Measurements from ENCODE around the gene LAMA2.
"Not testable (repeated sequence)": the region's sequence is repeated elsewhere in the genome, so short reads cannot be mapped to it uniquely, and the experiment has no call there.

The LAMA2 gene

DNA sequence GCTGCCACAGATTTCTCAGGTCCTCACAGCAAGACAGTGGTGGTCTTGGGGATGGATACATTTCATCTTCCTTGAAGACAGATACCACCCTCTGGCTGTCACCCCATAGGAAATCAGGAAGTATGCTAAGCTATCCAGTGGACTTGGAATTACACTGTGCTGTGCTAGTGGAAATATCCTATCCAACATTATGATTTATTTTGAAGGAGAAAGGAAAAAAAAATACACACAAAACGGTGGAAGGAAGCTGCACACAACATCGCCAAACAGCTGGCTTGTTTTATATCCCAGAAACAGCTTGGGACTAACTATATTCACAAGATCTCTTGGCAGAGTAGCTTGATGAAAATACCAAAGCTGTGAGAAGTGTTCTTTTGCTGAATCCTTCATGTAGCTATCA lies 257.6 kb downstream of the LAMA2 start:
- Histone ChIP-seq H3K27me3 (ENCODE audit: control insufficient read depth in 1 of 2, insufficient read depth in 2 of 2, low read length in 2 of 2) (no peaks in the 10 kb centered on the region), H3K36me3 (ENCODE audit: control insufficient read depth in 2 of 2, insufficient read depth in 2 of 2, low read length in 2 of 2) (no peaks in the 10 kb centered on the region), H3K4me3 (ENCODE audit: low read length in 2 of 2) (no peak overlapping the region), H3K9me3 (ENCODE audit: control insufficient read depth in 2 of 2, low read length in 2 of 2) (no peaks in the 10 kb centered on the region), H3K4me1 (ENCODE audit: control insufficient read depth, insufficient read depth, low read length) (no peaks in the 10 kb centered on the region), H3K9ac (ENCODE audit: low read length in 2 of 2) (no peak overlapping the region), H3K27ac (ENCODE audit: low read length) (no peak overlapping the region)

DNA sequence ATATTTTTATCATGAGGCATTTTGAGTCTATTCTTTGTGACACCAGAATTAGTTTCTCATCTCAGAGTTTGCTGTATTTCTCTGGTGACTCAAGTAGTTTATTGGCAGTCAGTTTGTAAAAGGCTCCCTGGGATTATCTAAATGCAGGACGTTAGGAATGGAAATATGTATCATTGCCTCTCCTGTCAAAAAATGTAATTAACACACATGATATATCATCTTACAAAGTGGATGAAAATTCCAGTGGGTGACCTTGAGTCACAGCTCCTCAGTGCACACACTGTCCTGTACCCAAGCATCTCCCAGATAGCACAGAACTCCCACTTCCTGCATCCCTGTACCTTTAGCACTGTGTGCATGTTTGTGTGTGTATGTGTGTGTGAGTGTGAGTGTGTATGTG lies 258.6 kb downstream of the LAMA2 start:
- H3K27me3 ChIP-seq (ENCODE audit: control insufficient read depth in 1 of 2, insufficient read depth in 2 of 2, low read length in 2 of 2), result no peaks in the 10 kb centered on the region
- H3K27ac ChIP-seq (ENCODE audit: low read length), result no peak overlapping the region
- no peak overlapping the region for H3K4me3 ChIP-seq (ENCODE audit: low read length in 2 of 2)
- no peaks in the 10 kb centered on the region for H3K4me1 ChIP-seq (ENCODE audit: control insufficient read depth, insufficient read depth, low read length)
- no peak overlapping the region for H3K9ac ChIP-seq (ENCODE audit: low read length in 2 of 2)
- H3K9me3 ChIP-seq (ENCODE audit: control insufficient read depth in 2 of 2, low read length in 2 of 2), result no peaks in the 10 kb centered on the region
- H3K36me3 ChIP-seq (ENCODE audit: control insufficient read depth in 2 of 2, insufficient read depth in 2 of 2, low read length in 2 of 2), result no peaks in the 10 kb centered on the region

DNA sequence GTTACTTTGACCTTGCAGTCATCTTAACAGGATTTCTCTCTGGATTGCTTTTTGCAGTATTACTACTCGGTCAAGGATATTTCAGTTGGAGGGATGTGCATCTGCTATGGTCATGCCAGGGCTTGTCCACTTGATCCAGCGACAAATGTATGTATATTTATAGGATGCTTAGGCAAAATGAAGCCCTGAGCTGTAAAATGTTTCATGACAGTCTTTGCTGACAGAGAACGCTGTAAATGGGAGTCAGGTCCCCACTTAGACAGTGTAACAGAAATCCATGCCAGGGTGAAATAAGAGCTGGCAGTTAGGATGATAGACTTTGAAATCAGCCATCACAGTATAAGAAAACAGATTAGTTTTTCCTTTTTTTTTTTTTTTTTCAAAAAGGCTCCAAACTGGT lies 264.0 kb downstream of the LAMA2 start:
- Histone ChIP-seq H3K9me3 (ENCODE audit: control insufficient read depth in 2 of 2, low read length in 2 of 2) (no peaks in the 10 kb centered on the region), H3K4me1 (ENCODE audit: control insufficient read depth, insufficient read depth, low read length) (no peaks in the 10 kb centered on the region), H3K36me3 (ENCODE audit: control insufficient read depth in 2 of 2, insufficient read depth in 2 of 2, low read length in 2 of 2) (peaks cover 2 to 3% of the 10 kb centered on the region in 2 donors), H3K27ac (ENCODE audit: low read length) (no peak overlapping the region), H3K27me3 (ENCODE audit: control insufficient read depth in 1 of 2, insufficient read depth in 2 of 2, low read length in 2 of 2) (no peaks in the 10 kb centered on the region), H3K9ac (ENCODE audit: low read length in 2 of 2) (no peak overlapping the region), H3K4me3 (ENCODE audit: low read length in 2 of 2) (no peak overlapping the region)

DNA sequence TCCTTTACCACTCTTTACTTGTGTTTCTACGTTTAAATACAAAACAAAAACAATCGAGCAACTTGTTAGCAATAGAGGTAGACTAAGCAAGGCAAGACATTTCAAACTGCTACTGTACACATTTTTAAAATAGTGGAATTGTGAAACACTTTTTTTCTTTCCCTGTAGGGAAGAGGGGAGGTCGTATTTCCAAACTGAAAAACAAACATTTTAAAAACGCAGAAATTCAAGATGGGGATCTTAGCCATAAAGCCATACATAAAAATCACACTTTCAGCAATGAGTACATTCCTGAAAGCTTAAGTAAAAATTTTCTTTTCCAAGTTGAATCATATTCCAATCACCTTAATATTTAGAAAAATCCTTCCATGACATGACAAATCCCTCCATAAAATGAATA lies 267.6 kb downstream of the LAMA2 start:
- no peak overlapping the region for H3K27ac ChIP-seq (ENCODE audit: low read length)

DNA sequence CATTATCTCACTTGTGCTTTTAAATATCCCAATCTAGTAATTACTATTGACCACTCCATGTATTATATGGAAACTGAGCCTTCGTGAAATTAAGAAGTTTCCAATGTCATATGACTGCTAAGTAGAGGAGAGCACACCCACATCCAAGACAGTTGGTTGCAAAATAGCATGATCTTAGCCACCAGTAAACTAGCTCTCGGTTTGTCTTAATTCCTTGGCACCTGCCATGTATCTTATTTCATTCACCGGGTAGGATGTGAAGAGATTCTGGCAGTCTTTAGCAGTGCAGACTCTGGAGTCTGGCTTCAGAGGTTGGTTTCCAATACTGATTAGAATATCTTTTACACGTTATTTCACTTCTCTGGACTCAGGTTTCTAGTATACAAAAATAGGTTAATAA lies 270.3 kb downstream of the LAMA2 start:
- no peak overlapping the region for H3K9ac ChIP-seq (ENCODE audit: low read length in 2 of 2)
- no peaks in the 10 kb centered on the region for H3K9me3 ChIP-seq (ENCODE audit: control insufficient read depth in 2 of 2, low read length in 2 of 2)
- no peak overlapping the region for H3K27ac ChIP-seq (ENCODE audit: low read length)
- H3K4me3 ChIP-seq (ENCODE audit: low read length in 2 of 2), result no peak overlapping the region
- peaks cover 2% of the 10 kb centered on the region in 2 donors for H3K36me3 ChIP-seq (ENCODE audit: control insufficient read depth in 2 of 2, insufficient read depth in 2 of 2, low read length in 2 of 2)
- H3K4me1 ChIP-seq (ENCODE audit: control insufficient read depth, insufficient read depth, low read length), result no peaks in the 10 kb centered on the region
- H3K27me3 ChIP-seq (ENCODE audit: control insufficient read depth in 1 of 2, insufficient read depth in 2 of 2, low read length in 2 of 2), result no peaks in the 10 kb centered on the region

More for the DNA sequence above, 267.6 kb downstream of the LAMA2 start:
- no peak overlapping the region for H3K9ac ChIP-seq (ENCODE audit: low read length in 2 of 2)
- peaks cover 2 to 3% of the 10 kb centered on the region in 2 donors for H3K36me3 ChIP-seq (ENCODE audit: control insufficient read depth in 2 of 2, insufficient read depth in 2 of 2, low read length in 2 of 2)
- H3K27me3 ChIP-seq (ENCODE audit: control insufficient read depth in 1 of 2, insufficient read depth in 2 of 2, low read length in 2 of 2), result no peaks in the 10 kb centered on the region
- no peaks in the 10 kb centered on the region for H3K4me1 ChIP-seq (ENCODE audit: control insufficient read depth, insufficient read depth, low read length)
- no peaks in the 10 kb centered on the region for H3K9me3 ChIP-seq (ENCODE audit: control insufficient read depth in 2 of 2, low read length in 2 of 2)
- H3K4me3 ChIP-seq (ENCODE audit: low read length in 2 of 2), result no peak overlapping the region

DNA sequence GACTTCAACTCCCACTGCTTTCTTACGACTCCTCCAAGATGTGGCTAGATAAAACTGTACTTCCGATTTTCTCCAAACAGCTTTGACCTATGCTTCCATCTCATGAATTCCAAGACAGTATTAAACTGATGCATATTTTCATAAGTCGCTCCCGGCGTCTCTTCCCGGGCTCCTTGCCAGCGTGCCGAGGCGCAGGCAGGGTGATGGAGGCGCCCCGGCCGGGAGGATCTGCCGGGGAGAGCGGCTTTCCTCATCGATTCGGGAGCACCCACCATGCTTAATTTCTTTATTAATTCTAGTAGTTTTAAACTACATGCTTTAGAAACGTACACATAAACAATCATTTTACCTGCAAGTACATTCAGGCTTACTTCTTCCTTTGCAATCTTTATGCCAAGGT lies 276.3 kb downstream of the LAMA2 start:
- not testable (repeated sequence) for H3K27me3 ChIP-seq (ENCODE audit: control insufficient read depth in 1 of 2, insufficient read depth in 2 of 2, low read length in 2 of 2); H3K36me3 ChIP-seq (ENCODE audit: control insufficient read depth in 2 of 2, insufficient read depth in 2 of 2, low read length in 2 of 2); H3K9me3 ChIP-seq (ENCODE audit: control insufficient read depth in 2 of 2, low read length in 2 of 2)

DNA sequence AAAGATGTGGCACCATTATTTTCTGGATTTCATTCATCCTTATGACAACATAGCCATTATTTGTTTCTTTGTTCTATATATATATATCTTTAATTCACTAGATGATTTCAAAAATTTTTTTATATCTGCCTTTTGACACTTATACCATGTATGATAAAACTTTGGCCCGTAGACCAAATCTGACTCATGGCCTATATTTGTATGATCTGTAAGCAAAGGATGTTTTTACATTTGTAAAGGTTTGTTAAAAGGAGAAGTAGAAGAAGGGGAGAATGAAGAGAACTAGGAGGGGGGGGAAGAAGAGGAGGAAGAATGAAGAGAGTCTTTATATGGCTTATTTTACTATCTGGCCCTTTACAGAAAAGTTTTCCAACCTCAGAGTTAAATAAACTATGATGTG lies 279.7 kb downstream of the LAMA2 start:
- no peak overlapping the region for H3K4me3 ChIP-seq (ENCODE audit: low read length in 2 of 2)
- no peak overlapping the region for H3K27ac ChIP-seq (ENCODE audit: low read length)
- H3K36me3 ChIP-seq (ENCODE audit: control insufficient read depth in 2 of 2, insufficient read depth in 2 of 2, low read length in 2 of 2), result no peaks in the 10 kb centered on the region
- H3K27me3 ChIP-seq (ENCODE audit: control insufficient read depth in 1 of 2, insufficient read depth in 2 of 2, low read length in 2 of 2), result no peaks in the 10 kb centered on the region
- H3K9ac ChIP-seq (ENCODE audit: low read length in 2 of 2), result no peak overlapping the region
- H3K4me1 ChIP-seq (ENCODE audit: control insufficient read depth, insufficient read depth, low read length), result no peaks in the 10 kb centered on the region
- H3K9me3 ChIP-seq (ENCODE audit: control insufficient read depth in 2 of 2, low read length in 2 of 2), result no peaks in the 10 kb centered on the region

More for the DNA sequence above, 276.3 kb downstream of the LAMA2 start:
- H3K4me3 ChIP-seq (ENCODE audit: low read length in 2 of 2); H3K4me1 ChIP-seq (ENCODE audit: control insufficient read depth, insufficient read depth, low read length); H3K9ac ChIP-seq (ENCODE audit: low read length in 2 of 2); H3K27ac ChIP-seq (ENCODE audit: low read length): not testable (repeated sequence)

DNA sequence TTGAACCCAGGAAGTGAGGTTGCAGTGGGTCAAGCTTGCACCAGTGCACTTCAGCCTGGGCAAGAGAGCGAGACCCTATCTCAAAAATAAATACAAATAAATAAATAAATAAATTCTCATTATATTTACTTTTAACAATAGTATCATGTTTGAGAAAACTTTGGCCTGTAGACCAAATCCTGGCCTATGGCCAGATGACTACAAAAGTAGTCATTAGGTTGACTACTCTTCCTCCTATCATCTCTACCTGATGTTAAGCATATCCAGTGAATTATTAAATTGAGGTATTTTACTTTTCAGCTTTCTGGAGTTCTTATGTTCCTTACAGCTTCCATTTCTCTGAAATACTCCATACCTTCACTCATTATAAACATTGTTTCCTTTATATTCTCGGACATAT lies 280.6 kb downstream of the LAMA2 start:
- Histone ChIP-seq H3K4me3 (ENCODE audit: low read length in 2 of 2) (no peak overlapping the region), H3K9ac (ENCODE audit: low read length in 2 of 2) (no peak overlapping the region), H3K27ac (ENCODE audit: low read length) (no peak overlapping the region), H3K9me3 (ENCODE audit: control insufficient read depth in 2 of 2, low read length in 2 of 2) (no peaks in the 10 kb centered on the region), H3K36me3 (ENCODE audit: control insufficient read depth in 2 of 2, insufficient read depth in 2 of 2, low read length in 2 of 2) (no peaks in the 10 kb centered on the region), H3K4me1 (ENCODE audit: control insufficient read depth, insufficient read depth, low read length) (no peaks in the 10 kb centered on the region), H3K27me3 (ENCODE audit: control insufficient read depth in 1 of 2, insufficient read depth in 2 of 2, low read length in 2 of 2) (no peaks in the 10 kb centered on the region)

DNA sequence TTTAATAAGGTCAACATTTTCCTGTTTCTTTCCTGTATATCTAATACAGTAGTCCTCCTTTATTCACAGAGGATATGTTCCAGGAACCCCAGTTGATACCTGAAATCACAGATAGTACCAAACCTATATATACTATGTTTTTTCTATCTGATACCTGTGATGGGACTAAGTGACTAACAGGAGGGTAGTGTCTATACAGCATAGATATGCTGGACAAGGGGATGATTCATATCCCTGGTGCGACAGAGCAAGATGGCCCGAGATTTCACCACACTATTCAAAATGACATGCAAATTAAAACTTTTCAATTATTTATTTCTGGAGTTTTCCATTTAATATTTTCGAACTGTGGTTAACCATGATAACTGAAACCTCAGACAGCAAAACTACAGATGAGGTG lies 281.1 kb downstream of the LAMA2 start:
- Histone ChIP-seq H3K9me3 (ENCODE audit: control insufficient read depth in 2 of 2, low read length in 2 of 2) (no peaks in the 10 kb centered on the region), H3K4me1 (ENCODE audit: control insufficient read depth, insufficient read depth, low read length) (no peaks in the 10 kb centered on the region), H3K27me3 (ENCODE audit: control insufficient read depth in 1 of 2, insufficient read depth in 2 of 2, low read length in 2 of 2) (no peaks in the 10 kb centered on the region), H3K4me3 (ENCODE audit: low read length in 2 of 2) (no peak overlapping the region), H3K36me3 (ENCODE audit: control insufficient read depth in 2 of 2, insufficient read depth in 2 of 2, low read length in 2 of 2) (no peaks in the 10 kb centered on the region), H3K27ac (ENCODE audit: low read length) (no peak overlapping the region), H3K9ac (ENCODE audit: low read length in 2 of 2) (no peak overlapping the region)

DNA sequence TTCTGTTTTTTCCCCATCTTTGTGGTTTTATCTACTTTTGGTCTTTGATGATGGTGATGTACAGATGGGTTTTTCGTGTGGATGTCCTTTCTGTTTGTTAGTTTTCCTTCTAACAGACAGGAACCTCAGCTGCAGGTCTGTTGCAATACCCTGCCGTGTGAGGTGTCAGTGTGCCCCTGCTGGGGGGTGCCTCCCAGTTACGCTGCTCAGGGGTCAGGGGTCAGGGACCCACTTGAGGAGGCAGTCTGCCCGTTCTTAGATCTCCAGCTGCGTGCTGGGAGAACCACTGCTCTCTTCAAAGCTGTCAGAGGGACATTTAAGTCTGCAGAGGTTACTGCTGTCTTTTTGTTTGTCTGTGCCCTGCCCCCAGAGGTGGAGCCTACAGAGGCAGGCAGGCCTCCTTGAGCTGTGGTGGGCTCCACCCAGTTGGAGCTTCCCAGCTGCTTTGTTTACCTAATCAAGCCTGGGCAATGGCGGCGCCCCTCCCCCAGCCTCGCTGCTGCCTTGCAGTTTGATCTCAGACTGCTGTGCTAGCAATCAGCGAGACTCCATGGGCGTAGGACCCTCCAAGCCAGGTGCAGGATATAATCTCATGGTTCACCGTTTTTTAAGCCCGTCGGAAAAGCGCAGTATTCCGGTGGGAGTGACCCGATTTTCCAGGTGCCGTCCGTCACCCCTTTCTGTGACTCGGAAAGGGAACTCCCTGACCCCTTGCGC lies 289.5 kb downstream of the LAMA2 start:
- H3K9ac ChIP-seq (ENCODE audit: low read length in 2 of 2); H3K36me3 ChIP-seq (ENCODE audit: control insufficient read depth in 2 of 2, insufficient read depth in 2 of 2, low read length in 2 of 2); H3K27ac ChIP-seq (ENCODE audit: low read length); H3K4me1 ChIP-seq (ENCODE audit: control insufficient read depth, insufficient read depth, low read length); H3K4me3 ChIP-seq (ENCODE audit: low read length in 2 of 2); H3K9me3 ChIP-seq (ENCODE audit: control insufficient read depth in 2 of 2, low read length in 2 of 2); H3K27me3 ChIP-seq (ENCODE audit: control insufficient read depth in 1 of 2, insufficient read depth in 2 of 2, low read length in 2 of 2): not testable (repeated sequence)

DNA sequence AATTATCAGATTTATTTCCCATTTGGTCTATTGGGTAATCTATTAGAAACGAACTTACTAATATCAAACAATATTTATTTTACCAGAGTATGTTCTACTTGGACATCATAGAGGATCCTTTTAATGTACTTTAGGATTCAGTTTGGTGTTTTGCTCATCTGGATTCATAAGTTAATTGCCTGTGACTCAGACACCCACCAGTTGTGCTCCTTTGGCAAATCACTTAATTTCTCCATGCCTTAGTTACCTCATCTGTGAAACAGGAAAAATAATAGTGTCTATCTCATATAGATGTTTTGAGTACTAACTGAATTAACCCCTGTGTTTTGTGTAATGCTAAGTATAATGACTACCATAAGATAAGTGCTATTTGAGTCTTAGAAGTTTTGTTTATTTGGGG lies 292.1 kb downstream of the LAMA2 start:
- Histone ChIP-seq H3K27me3 (ENCODE audit: control insufficient read depth in 1 of 2, insufficient read depth in 2 of 2, low read length in 2 of 2) (no peaks in the 10 kb centered on the region), H3K4me3 (ENCODE audit: low read length in 2 of 2) (no peak overlapping the region), H3K36me3 (ENCODE audit: control insufficient read depth in 2 of 2, insufficient read depth in 2 of 2, low read length in 2 of 2) (no peaks in the 10 kb centered on the region), H3K9me3 (ENCODE audit: control insufficient read depth in 2 of 2, low read length in 2 of 2) (no peaks in the 10 kb centered on the region), H3K4me1 (ENCODE audit: control insufficient read depth, insufficient read depth, low read length) (no peaks in the 10 kb centered on the region), H3K9ac (ENCODE audit: low read length in 2 of 2) (no peak overlapping the region), H3K27ac (ENCODE audit: low read length) (no peak overlapping the region)

Measured in stomach smooth muscle (tissue), 2 donors.